Stimulated activated CD4-positive, alpha-beta T cell treated with anti-CD3 and anti-CD28 coated beads, Interleukin-12 subunit alpha, Interleukin-12 subunit beta, amount 100 ng/mL, for 24 hours (primary cell): ENCODE data around the gene KLF15.

Experiments used
- DNase-seq, 2 experiments: peaks; one replicate each; pipeline ENCODE4 v3.0.0-alpha.2; 2020; ENCODE audit warnings: low read depth in 2 of 2

Gene KLF15

GRCh38 chr3:126320517-126321293, 36.5 kb downstream of the KLF15 start:
- DNase-seq: no peak

- DNase-seq: no peak
Measured at GRCh38 chr3:126319701-126320295, 37.4 kb downstream of the KLF15 start.

GRCh38 chr3:126317029-126317996, 39.9 kb downstream of the KLF15 start:
- DNase-seq: no peak

- DNase-seq: no peak
Measured at GRCh38 chr3:126316501-126316939, 40.7 kb downstream of the KLF15 start.

GRCh38 chr3:126316031-126316461, 41.2 kb downstream of the KLF15 start:
- DNase-seq: no peak

- DNase-seq: no peak
Measured at GRCh38 chr3:126314790-126315658, 42.2 kb downstream of the KLF15 start.

GRCh38 chr3:126314305-126314789, 42.9 kb downstream of the KLF15 start:
- no peak for DNase-seq

GRCh38 chr3:126313580-126314304, 43.5 kb downstream of the KLF15 start:
- DNase-seq: no peak

- no peak for DNase-seq
Measured at GRCh38 chr3:126313166-126313565, 44.0 kb downstream of the KLF15 start.

GRCh38 chr3:126312341-126312740, 44.9 kb downstream of the KLF15 start:
- DNase-seq: no peak

GRCh38 chr3:126311338-126311978, 45.8 kb downstream of the KLF15 start:
- no peak for DNase-seq

GRCh38 chr3:126310816-126311215, 46.4 kb downstream of the KLF15 start:
- no peak for DNase-seq

GRCh38 chr3:126309861-126310655, 47.1 kb downstream of the KLF15 start:
- DNase-seq: no peak

GRCh38 chr3:126309165-126309564, 48.0 kb downstream of the KLF15 start:
- DNase-seq: no peak

- DNase-seq: no peak
Measured at GRCh38 chr3:126308394-126309125, 48.6 kb downstream of the KLF15 start.

GRCh38 chr3:126307591-126308393, 49.4 kb downstream of the KLF15 start:
- DNase-seq: no peak

- DNase-seq: no peak
Measured at GRCh38 chr3:126306888-126307482, 50.2 kb downstream of the KLF15 start.
